Hepatocyte (in vitro differentiated cells): ENCODE results near the gene STARD8. TPM values are rescaled to one million over a fixed set of nuclear protein-coding genes. Genes with fewer than 3 reads are reported as not detected.

ENCODE experiments used
- DNase-seq: peaks from one replicate; pipeline ENCODE4 v3.0.0-alpha.2; 2016; ENCODE audit warnings: low spot score
- H2AFZ ChIP-seq: fragments of 200-600 bp; sonication (generic); 2 replicates; pipeline ENCODE4 v1.6.0; 2016; ENCODE audit warnings: antibody characterized with exemption, mild to moderate bottlenecking
- H3K27ac ChIP-seq: fragments of 200-600 bp; sonication (generic); 2 replicates; pipeline ENCODE4 v1.5.1; 2016; ENCODE audit warnings: mild to moderate bottlenecking
- H3K27me3 ChIP-seq: fragments of 200-600 bp; sonication (generic); 2 replicates; pipeline ENCODE4 v1.6.1; 2016
- H3K36me3 ChIP-seq: fragments of 200-600 bp; sonication (generic); replicated peaks from 2 replicates; pipeline ENCODE4 v1.5.1; 2016; ENCODE audit warnings: low read depth; ENCODE audit not compliant: insufficient read depth
- H3K4me1 ChIP-seq: fragments of 200-600 bp; sonication (generic); 2 replicates; pipeline ENCODE4 v1.5.1; 2016; ENCODE audit warnings: mild to moderate bottlenecking, moderate library complexity; ENCODE audit not compliant: insufficient read depth
- H3K4me2 ChIP-seq: fragments of 200-600 bp; sonication (generic); 2 replicates; pipeline ENCODE4 v1.6.0; 2016
- H3K4me3 ChIP-seq: fragments of 200-600 bp; sonication (generic); 2 replicates; pipeline ENCODE4 v1.5.1; 2016; ENCODE audit warnings: mild to moderate bottlenecking
- H3K79me2 ChIP-seq: fragments of 200-600 bp; sonication (generic); 2 replicates; pipeline ENCODE4 v1.6.0; 2017; ENCODE audit warnings: mild to moderate bottlenecking
- H3K9me2 ChIP-seq: fragments of 200-600 bp; sonication (generic); replicated peaks from 2 replicates; pipeline ENCODE4 v1.6.0; 2017; ENCODE audit warnings: mild to moderate bottlenecking; ENCODE audit not compliant: insufficient read depth
- H3K9me3 ChIP-seq: fragments of 200-600 bp; sonication (generic); 2 replicates; pipeline ENCODE4 v1.5.1; 2016; ENCODE audit warnings: low read depth, mild to moderate bottlenecking
- H4K20me1 ChIP-seq: fragments of 200-600 bp; sonication (generic); 2 replicates; pipeline ENCODE4 v1.6.0; 2016; ENCODE audit warnings: mild to moderate bottlenecking; ENCODE audit not compliant: insufficient read depth, poor library complexity, severe bottlenecking
- EZH2 ChIP-seq: fragments of 200-600 bp; sonication (generic); IDR thresholded peaks from 2 replicates; pipeline ENCODE4 v1.6.1; 2016; ENCODE audit warnings: antibody characterized with exemption, mild to moderate bottlenecking, borderline replicate concordance
- EZH2phosphoT487 ChIP-seq: fragments of 200-600 bp; sonication (generic); IDR thresholded peaks from one replicate; pipeline ENCODE4 v1.6.1; 2018; ENCODE audit warnings: antibody characterized with exemption, mild to moderate bottlenecking, low read depth, moderate library complexity; ENCODE audit not compliant: unreplicated experiment, severe bottlenecking
- WGBS: methylation state at CpG from one replicate; pipeline ENCODE4 v1.1.6; 2016; ENCODE audit warnings: low lambda C conversion rate; ENCODE audit errors: missing lambda C conversion rate; 5-methylcytosine and 5-hydroxymethylcytosine counted together
- polyA plus RNA-seq: library from polyadenylated mRNA; unstranded; fragments of >200 nt; fragmentation: Nextera tagmentation; extraction: Ambion mirVana; gene quantifications from 2 replicates; pipeline ENCODE4 v1.2.1, GENCODE V29; 2016
- total RNA-seq: library from RNA; depleted of rRNA; stranded (reverse); fragments of >200 nt; gene quantifications from 2 replicates; pipeline ENCODE4 v1.2.3, GENCODE V29; 2014
- TF ChIP-seq, protein P1 (sequence below): fragments of 200-600 bp; sonication (generic); IDR thresholded peaks from 2 replicates; pipeline ENCODE4 v1.5.1; 2016; ENCODE audit warnings: antibody characterized with exemption, mild to moderate bottlenecking; ENCODE audit not compliant: poor library complexity

Gene STARD8
- total and polyA plus RNA-seq, 2 experiments from 2014 or later = 1.1 to 3.3 TPM

DNA sequence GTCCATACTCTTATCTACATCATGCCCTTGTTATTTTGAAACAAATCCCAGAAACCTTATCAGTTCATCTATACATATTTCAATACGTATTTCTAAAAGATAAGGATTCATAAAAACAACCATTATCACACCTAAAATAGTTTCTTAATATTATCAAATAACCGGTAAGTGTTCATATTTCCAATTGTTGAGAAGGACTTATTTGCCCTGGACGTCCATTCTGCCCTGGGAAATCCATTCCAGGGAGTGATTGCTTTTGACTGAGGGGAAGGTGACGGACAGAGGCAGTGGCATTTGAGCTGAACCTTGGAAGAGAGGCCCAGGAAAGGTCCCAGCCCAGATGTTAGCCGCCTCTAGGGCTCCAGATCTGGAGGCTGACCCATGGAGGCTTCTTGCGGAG, 49.6 kb downstream of the STARD8 start:
- H3K4me1 ChIP-seq = no peaks in the 10 kb centered on the region
- H3K36me3 ChIP-seq = no peaks in the 10 kb centered on the region
- 75% methylated on average over 6 of the region's 6 CpGs for WGBS
- peak overlapping the region; percentile 37 for H3K27ac ChIP-seq
- H3K27me3 ChIP-seq = no peaks in the 10 kb centered on the region
- H3K4me2 ChIP-seq = no peak overlapping the region
- H3K4me3 ChIP-seq = no peak overlapping the region
- no peak for DNase-seq
- no peak overlapping the region for H2AFZ ChIP-seq
- no peak for TF ChIP-seq EZH2
- TF ChIP-seq EZH2phosphoT487 = no peak
- TF ChIP-seq, protein P1, sequence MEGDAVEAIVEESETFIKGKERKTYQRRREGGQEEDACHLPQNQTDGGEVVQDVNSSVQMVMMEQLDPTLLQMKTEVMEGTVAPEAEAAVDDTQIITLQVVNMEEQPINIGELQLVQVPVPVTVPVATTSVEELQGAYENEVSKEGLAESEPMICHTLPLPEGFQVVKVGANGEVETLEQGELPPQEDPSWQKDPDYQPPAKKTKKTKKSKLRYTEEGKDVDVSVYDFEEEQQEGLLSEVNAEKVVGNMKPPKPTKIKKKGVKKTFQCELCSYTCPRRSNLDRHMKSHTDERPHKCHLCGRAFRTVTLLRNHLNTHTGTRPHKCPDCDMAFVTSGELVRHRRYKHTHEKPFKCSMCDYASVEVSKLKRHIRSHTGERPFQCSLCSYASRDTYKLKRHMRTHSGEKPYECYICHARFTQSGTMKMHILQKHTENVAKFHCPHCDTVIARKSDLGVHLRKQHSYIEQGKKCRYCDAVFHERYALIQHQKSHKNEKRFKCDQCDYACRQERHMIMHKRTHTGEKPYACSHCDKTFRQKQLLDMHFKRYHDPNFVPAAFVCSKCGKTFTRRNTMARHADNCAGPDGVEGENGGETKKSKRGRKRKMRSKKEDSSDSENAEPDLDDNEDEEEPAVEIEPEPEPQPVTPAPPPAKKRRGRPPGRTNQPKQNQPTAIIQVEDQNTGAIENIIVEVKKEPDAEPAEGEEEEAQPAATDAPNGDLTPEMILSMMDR = no peak
- no peaks in the 10 kb centered on the region for H3K9me2 ChIP-seq
- no peaks in the 10 kb centered on the region for H3K79me2 ChIP-seq
- no peaks in the 10 kb centered on the region for H4K20me1 ChIP-seq
- H3K9me3 ChIP-seq = no peaks in the 10 kb centered on the region

GRCh38 chrX:68697465-68698125, 50.1 kb downstream of the STARD8 start:
- Histone ChIP-seq H3K27me3 (no peaks in the 10 kb centered on the region), H3K27ac (peak overlapping the region; percentile 37), H4K20me1 (no peaks in the 10 kb centered on the region), H3K4me1 (no peaks in the 10 kb centered on the region), H3K79me2 (no peaks in the 10 kb centered on the region), H3K36me3 (no peaks in the 10 kb centered on the region), H3K4me3 (no peak overlapping the region), H2AFZ (no peak overlapping the region), H3K9me2 (no peaks in the 10 kb centered on the region), H3K4me2 (peak overlapping the region; percentile 36), H3K9me3 (no peaks in the 10 kb centered on the region)
- TF ChIP-seq, protein P1 = no peak
- TF ChIP-seq EZH2 (no peak), EZH2phosphoT487 (no peak)
- 61% methylated on average over 6 of the region's 6 CpGs for WGBS
- no peak for DNase-seq

DNA sequence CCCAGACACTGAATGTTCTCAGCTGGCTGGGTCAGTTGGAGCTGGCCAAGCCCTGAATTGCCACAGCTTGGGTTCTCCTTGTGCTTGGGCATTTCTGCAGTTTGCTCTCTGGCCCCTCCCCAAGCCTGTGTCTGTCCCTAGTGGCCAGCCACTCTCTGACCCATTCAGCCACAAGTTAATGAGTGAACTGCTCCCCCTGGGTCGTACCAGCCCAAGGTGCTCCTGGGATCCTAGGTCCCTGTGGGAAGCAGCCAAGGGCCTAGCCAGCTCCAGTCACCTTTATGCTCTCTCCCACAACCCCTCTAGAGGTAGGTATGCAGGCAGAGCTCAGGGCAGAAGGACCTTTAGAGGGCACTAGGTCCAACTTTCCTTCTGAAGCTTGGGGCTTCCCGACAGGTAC, 51.5 kb downstream of the STARD8 start:
- DNase-seq = peak; percentile 41
- WGBS = 66% methylated on average over 2 of the region's 2 CpGs
- no peaks in the 10 kb centered on the region for H3K9me2 ChIP-seq
- no peak overlapping the region for H2AFZ ChIP-seq
- no peaks in the 10 kb centered on the region for H3K27me3 ChIP-seq
- no peaks in the 10 kb centered on the region for H4K20me1 ChIP-seq
- H3K79me2 ChIP-seq = no peaks in the 10 kb centered on the region
- no peaks in the 10 kb centered on the region for H3K9me3 ChIP-seq
- H3K4me3 ChIP-seq = no peak overlapping the region
- no peak overlapping the region for H3K4me2 ChIP-seq
- TF ChIP-seq EZH2phosphoT487 (no peak), EZH2 (no peak)
- TF ChIP-seq, protein P1 = no peak
- H3K27ac ChIP-seq = no peak overlapping the region
- no peaks in the 10 kb centered on the region for H3K4me1 ChIP-seq
- no peaks in the 10 kb centered on the region for H3K36me3 ChIP-seq
